ENCODE results near the gene FAM222A.

The FAM222A gene

GRCh38 chr12:109816870-109817269, 103.2 kb downstream of the FAM222A start:
- FAIRE-seq (no peak), DNase-seq (ENCODE audit: insufficient read length, low spot score) (no peak)

DNA sequence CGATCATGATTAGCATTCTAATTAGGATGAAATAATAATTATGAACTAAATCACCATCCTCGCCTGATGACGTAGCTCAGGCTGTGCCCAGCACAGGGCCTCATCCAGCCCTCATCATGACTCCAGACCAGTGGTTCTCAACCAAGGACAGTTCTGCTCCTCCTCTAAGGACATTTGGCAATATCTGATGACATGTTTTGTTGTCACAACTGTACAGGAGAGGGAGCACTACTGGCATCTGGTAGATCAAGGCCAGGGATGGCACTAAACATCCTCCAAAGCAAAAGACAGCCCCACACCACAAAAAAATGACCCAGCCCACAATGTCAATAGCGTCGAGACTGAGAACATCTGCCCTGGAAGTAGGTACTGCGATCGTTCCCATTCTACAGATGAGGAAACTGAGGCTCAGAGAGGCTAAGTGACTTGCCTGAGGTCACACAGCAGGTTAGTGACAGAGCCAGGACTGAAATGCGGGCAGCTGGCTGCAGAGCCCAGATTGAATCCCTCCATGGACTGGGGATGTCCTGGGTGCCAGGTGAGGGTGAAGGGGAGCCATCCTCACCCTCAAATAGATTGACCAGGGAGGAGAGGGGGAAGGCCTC, 104.1 kb downstream of the FAM222A start:
- FAIRE-seq (no peak), DNase-seq (ENCODE audit: insufficient read length, low spot score) (no peak)

DNA sequence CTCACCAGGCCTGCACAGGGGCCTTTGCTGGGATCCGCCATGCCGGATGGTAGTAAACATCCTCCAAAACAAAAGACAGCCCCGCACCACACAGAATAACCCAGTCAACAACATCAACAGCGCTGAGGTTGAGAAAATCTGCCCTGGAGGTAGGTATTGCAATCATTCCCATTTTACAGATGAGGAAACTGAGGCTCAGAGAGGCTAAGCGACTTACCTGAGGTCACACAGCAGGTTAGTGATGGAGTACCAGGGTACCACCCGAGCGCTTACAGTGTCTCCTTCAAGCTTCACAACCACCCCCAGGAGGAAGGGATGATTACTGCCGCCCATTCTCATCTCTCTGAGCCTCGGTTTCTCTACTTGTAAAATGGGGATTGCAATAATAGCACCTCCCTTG, 104.6 kb downstream of the FAM222A start:
- FAIRE-seq, result no peak
- DNase-seq (ENCODE audit: insufficient read length, low spot score), result no peak

GRCh38 chr12:109818905-109819500, 105.4 kb downstream of the FAM222A start:
- DNase-seq (ENCODE audit: insufficient read length, low spot score), result no peak
- FAIRE-seq, result no peak
